HepG2 (cell line): Measurements from ENCODE around the gene TTC6. TPM values are rescaled to one million over a fixed set of nuclear protein-coding genes. Genes with fewer than 3 reads are reported as not detected.

ENCODE experiments used
- ATAC-seq: fragments of 200-7000 bp; cut with Tn5 transposase; 3 replicates; pipeline ENCODE4 v1.9.1; 2020; ENCODE audit warnings: mild to moderate bottlenecking, moderate library complexity
- BruUV-seq: library from RNA; stranded (reverse); fragments of 400-500 nt; replicated peaks from 2 replicates; lab custom pipeline; 2021; lab: Mats Ljungman, UMichigan
- CTCF ChIA-PET: fragments of 300-600 bp; formaldehyde crosslinking; extraction: SDS; loops from one replicate; lab custom pipeline; 2021; ENCODE audit warnings: low total read pairs, inconsistent platforms, low intra/inter-chr PET ratio; lab: Yijun Ruan, JAX
- POLR2A ChIA-PET: fragments of 350-600 bp; sonication (Branson Sonifier 250); formaldehyde crosslinking; loops from one replicate; lab custom pipeline; 2020; ENCODE audit warnings: antibody characterized with exemption, inconsistent platforms; lab: Yijun Ruan, JAX
- DNase-seq: peaks from one replicate; pipeline ENCODE4 v3.0.0-alpha.2; 2015; ENCODE audit warnings: low spot score
- FAIRE-seq: peaks from 3 replicates; lab custom pipeline; 2011; peaks lifted over from hg19 to GRCh38; lab: Jason Lieb, UNC
- H2AFZ ChIP-seq: one replicate; pipeline ENCODE4 v1.6.1; 2011; ENCODE audit warnings: low read length, inconsistent platforms
- H3K27ac ChIP-seq: fragments of 300-600 bp; 3 replicates; pipeline ENCODE4 v1.8.0; 2011; ENCODE audit warnings: mixed run types, mild to moderate bottlenecking, mixed read lengths, low read length, inconsistent platforms; ENCODE audit not compliant: insufficient read depth; ENCODE audit errors: extremely low read length
- H3K27me3 ChIP-seq, 2 experiments: fragments of 200-600 bp in 1 of 2; 2 replicates in 1 of 2; 3 replicates in 1 of 2; pipeline versions ENCODE4 v1.6.0 to v1.8.0; 2011; ENCODE audit warnings: low read length in 2 of 2, mild to moderate bottlenecking in 2 of 2, moderate library complexity in 2 of 2, inconsistent platforms in 1 of 2; ENCODE audit not compliant: insufficient read depth in 2 of 2, control insufficient read depth in 1 of 2
- H3K36me3 ChIP-seq, 2 experiments: fragments of 200-600 bp in 1 of 2; replicated peaks in 1 of 2; 2 replicates in 1 of 2; 3 replicates in 1 of 2; pipeline versions ENCODE4 v1.5.1 to v1.8.0; 2011; ENCODE audit warnings: low read length in 2 of 2, inconsistent platforms in 1 of 2; ENCODE audit not compliant: insufficient read depth in 2 of 2, control insufficient read depth in 1 of 2
- H3K4me1 ChIP-seq: 2 replicates; pipeline ENCODE4 v1.5.1; 2012; ENCODE audit warnings: low read length, inconsistent platforms; ENCODE audit not compliant: insufficient read depth
- H3K4me2 ChIP-seq: 2 replicates; pipeline ENCODE4 v1.6.0; 2011; ENCODE audit warnings: low read depth, low read length, inconsistent platforms
- H3K4me3 ChIP-seq, 3 experiments: fragments of 200-600 bp in 1 of 3; sonication (generic), shearing (Covaris generic) in 1 of 3; replicated peaks in 1 of 3; 2 replicates each; pipeline ENCODE4 v1.5.1; 2011 to 2016; ENCODE audit warnings: low read length in 3 of 3, inconsistent platforms in 2 of 3, low read depth in 2 of 3, mild to moderate bottlenecking in 2 of 3, control low read depth in 1 of 3, mixed read lengths in 1 of 3; ENCODE audit not compliant: insufficient read depth in 1 of 3
- H3K79me2 ChIP-seq: one replicate; pipeline ENCODE4 v1.6.1; 2011; ENCODE audit warnings: low read length, inconsistent platforms; ENCODE audit not compliant: insufficient read depth
- H3K9ac ChIP-seq: 2 replicates; pipeline ENCODE4 v1.6.0; 2011; ENCODE audit warnings: mild to moderate bottlenecking, low read depth, low read length, inconsistent platforms; ENCODE audit not compliant: insufficient read depth
- H3K9me3 ChIP-seq: 2 replicates; pipeline ENCODE4 v1.5.1; 2012; ENCODE audit warnings: mild to moderate bottlenecking, low read length
- H4K20me1 ChIP-seq: 2 replicates; pipeline ENCODE4 v1.6.0; 2011; ENCODE audit warnings: inconsistent platforms, mild to moderate bottlenecking, low read length, moderate library complexity; ENCODE audit not compliant: insufficient read depth
- HMGA1 ChIP-seq: sonication (generic); formaldehyde crosslinking; conservative IDR thresholded peaks from 2 replicates; pipeline ENCODE4 v1.4.0; 2020; ENCODE audit warnings: missing genetic modification reagents
- ISX ChIP-seq: sonication (generic); formaldehyde crosslinking; conservative IDR thresholded peaks from 2 replicates; pipeline ENCODE4 v1.5.0; 2020; ENCODE audit warnings: missing genetic modification reagents
- KLF11 ChIP-seq: IDR thresholded peaks from 2 replicates; pipeline ENCODE4 v1.6.1; 2016; ENCODE audit warnings: missing compliant biosample characterization
- KLF16 ChIP-seq, 2 experiments: sonication (generic) in 1 of 2; formaldehyde crosslinking in 1 of 2; IDR thresholded peaks; 2 replicates each; pipeline versions ENCODE4 v1.6.1 to v1.8.0; 2016 to 2023; ENCODE audit warnings: missing genetic modification reagents in 2 of 2, missing compliant biosample characterization in 1 of 2
- MED1 ChIP-seq: sonication (generic); formaldehyde crosslinking; IDR thresholded peaks from 2 replicates; pipeline ENCODE4 v1.4.0; 2020; ENCODE audit warnings: missing genetic modification reagents
- MED8 ChIP-seq: sonication (generic); formaldehyde crosslinking; IDR thresholded peaks from 2 replicates; pipeline ENCODE4 v1.8.1; 2023; ENCODE audit warnings: mild to moderate bottlenecking, missing genetic modification reagents; ENCODE audit not compliant: insufficient replicate concordance
- NONO ChIP-seq, 2 experiments: fragments of 450-650 bp in 1 of 2; sonication (generic) in 1 of 2; formaldehyde crosslinking in 1 of 2; IDR thresholded peaks in 1 of 2; conservative IDR thresholded peaks in 1 of 2; 2 replicates each; pipeline versions ENCODE4 v1.6.1 to v1.8.0; 2017 to 2022; ENCODE audit warnings: mild to moderate bottlenecking in 1 of 2, missing genetic modification reagents in 1 of 2, moderate library complexity in 1 of 2
- RFX5 ChIP-seq: IDR thresholded peaks from 2 replicates; pipeline ENCODE4 v1.6.1; 2011; ENCODE audit warnings: low read depth, low read length, improper control_type of control experiment
- SCMH1 ChIP-seq: sonication (generic); formaldehyde crosslinking; IDR thresholded peaks from 2 replicates; pipeline ENCODE4 v1.9.0; 2021; ENCODE audit warnings: missing genetic modification reagents, mild to moderate bottlenecking, borderline replicate concordance
- SMAD9 ChIP-seq: sonication (generic); formaldehyde crosslinking; IDR thresholded peaks from 2 replicates; pipeline ENCODE4 v1.5.1; 2020; ENCODE audit warnings: mild to moderate bottlenecking, missing genetic modification reagents
- TBL1XR1 ChIP-seq: fragments of 150-350 bp; IDR thresholded peaks from 2 replicates; pipeline ENCODE4 v1.6.1; 2014; ENCODE audit warnings: borderline replicate concordance, low read length; ENCODE audit not compliant: partially characterized antibody
- U2AF1 ChIP-seq: fragments of 200-400 bp; formaldehyde crosslinking; optimal IDR thresholded peaks from 2 replicates; pipeline ENCODE3; 2017; ENCODE audit warnings: mild to moderate bottlenecking, low read depth, low read length
- ZBTB21 ChIP-seq: sonication (generic); formaldehyde crosslinking; IDR thresholded peaks from 2 replicates; pipeline ENCODE4 v1.4.0; 2020; ENCODE audit warnings: missing genetic modification reagents
- ZBTB42 ChIP-seq: sonication (generic); formaldehyde crosslinking; IDR thresholded peaks from 2 replicates; pipeline ENCODE4 v1.5.0; 2020; ENCODE audit warnings: mild to moderate bottlenecking, missing genetic modification reagents
- ZBTB8A ChIP-seq: sonication (generic); formaldehyde crosslinking; IDR thresholded peaks from 2 replicates; pipeline ENCODE4 v1.4.0; 2020; ENCODE audit warnings: mild to moderate bottlenecking, low read depth, missing genetic modification reagents, borderline replicate concordance
- ZFAT ChIP-seq: sonication (generic); formaldehyde crosslinking; conservative IDR thresholded peaks from 2 replicates; pipeline ENCODE4 v1.8.1; 2023; ENCODE audit warnings: missing genetic modification reagents, inconsistent platforms
- ZMYM4 ChIP-seq: sonication (generic); formaldehyde crosslinking; IDR thresholded peaks from 2 replicates; pipeline ENCODE4 v1.8.1; 2023; ENCODE audit warnings: mild to moderate bottlenecking, missing genetic modification reagents
- ZNF329 ChIP-seq: sonication (generic); formaldehyde crosslinking; IDR thresholded peaks from 2 replicates; pipeline ENCODE4 v1.9.0; 2021; ENCODE audit warnings: low read depth, mild to moderate bottlenecking, missing genetic modification reagents
- ZNF670 ChIP-seq: sonication (generic); formaldehyde crosslinking; IDR thresholded peaks from 2 replicates; pipeline ENCODE4 v1.8.0; 2022; ENCODE audit warnings: mild to moderate bottlenecking, missing genetic modification reagents, borderline replicate concordance
- WGBS: methylation state at CpG from one replicate; pipeline ENCODE4 v1.1.6; 2017; ENCODE audit warnings: low lambda C conversion rate; 5-methylcytosine and 5-hydroxymethylcytosine counted together
- in situ Hi-C: cut with HindIII; loops from 2 replicates; pipeline ENCODE4 v1.10.0; 2017; ENCODE audit warnings: low pct_unique_long_range_greater_than_20kb; ENCODE audit not compliant: extremely low pct_ligation_motif_present
- intact Hi-C: fragments of 100-400 bp; cut with micrococcal nuclease; formaldehyde crosslinking; loops from one replicate; pipeline ENCODE4 v1.10.0; 2022; ENCODE audit not compliant: unreplicated experiment
- polyA plus RNA-seq, 8 experiments: library from polyadenylated mRNA; depleted of rRNA in 3 of 8; stranded (reverse) in 7 of 8; unstranded in 1 of 8; fragments of >200 nt; fragmentation: Illumina TruSeq in 4 of 8; extraction: Trizol in 4 of 8; gene quantifications; 2 replicates each; pipeline versions ENCODE4 v1.2.1 to v1.2.3, GENCODE V29; 2011 to 2016; ENCODE audit warnings: low read depth in 4 of 8, missing spikeins in 1 of 8, mixed read lengths in 1 of 8; ENCODE audit not compliant: insufficient read depth in 1 of 8
- total RNA-seq, 5 experiments: library from RNA; depleted of rRNA; stranded (reverse); fragments of >200 nt; fragmentation: Illumina TruSeq; extraction: Trizol; gene quantifications; 2 replicates each; pipeline ENCODE4 v1.2.3, GENCODE V29; 2016; ENCODE audit warnings: low read depth in 1 of 5
- TF ChIP-seq, protein P1 (sequence below): sonication (generic); formaldehyde crosslinking; IDR thresholded peaks from 2 replicates; pipeline ENCODE4 v1.8.0; 2023; ENCODE audit warnings: mild to moderate bottlenecking, missing genetic modification reagents
- TF ChIP-seq, protein P2 (sequence below): IDR thresholded peaks from 2 replicates; pipeline ENCODE4 v1.6.1; 2016

The TTC6 gene
- total and polyA plus RNA-seq, 2 of the 13 experiments (the other 11 are each of a cell fraction or from before 2014, with no cell fraction given): 9.3 to 27.4 TPM

DNA sequence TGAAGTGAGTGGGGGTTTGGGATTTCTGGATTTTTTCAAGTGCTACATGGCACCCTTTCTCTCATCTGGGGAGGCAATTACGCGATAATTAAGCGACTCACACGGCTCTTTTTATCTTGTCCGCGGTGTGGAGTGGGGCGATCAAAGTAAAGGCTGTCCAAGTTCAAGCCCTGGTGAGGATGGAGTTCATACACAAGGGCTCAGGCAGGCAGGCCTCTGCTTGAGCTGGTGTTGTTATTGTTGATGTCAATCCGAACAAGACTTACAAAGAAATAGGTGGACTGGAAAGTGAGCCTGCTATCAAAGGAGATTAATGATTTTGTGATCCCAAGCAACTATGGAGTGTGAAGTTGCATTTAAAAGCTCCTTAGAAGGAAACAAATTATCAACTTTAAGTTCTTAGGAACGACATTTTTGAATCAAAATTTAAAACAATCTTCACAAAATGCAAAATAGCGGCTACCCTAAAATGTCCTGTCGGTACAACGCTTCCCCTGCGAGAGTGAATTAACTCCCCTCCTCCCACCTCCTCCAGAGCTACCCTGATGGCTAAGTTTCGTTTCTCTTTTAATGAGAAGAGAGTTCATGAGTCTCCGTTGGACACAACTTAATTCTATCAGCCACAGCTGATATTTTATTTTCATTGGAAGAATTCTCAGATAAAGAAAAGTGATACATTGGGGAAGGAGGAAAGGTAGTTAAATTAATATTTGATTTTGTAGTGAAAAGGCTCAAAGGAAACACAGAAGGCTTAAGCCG, 6.3 kb upstream of the TTC6 start:
- peaks cover 61% of the 10 kb centered on the region for H3K4me1 ChIP-seq
- no TSS peak for BruUV-seq
- intact Hi-C loops: loop anchor here (5.0 kb wide), 1 partner anchor 247 kb away; no protein-coding TSS in a partner anchor
- H3K36me3 ChIP-seq: peaks cover 9 to 14% of the 10 kb centered on the region in 2 experiments
- FAIRE-seq (no peak), ATAC-seq (peak; percentile 62), DNase-seq (peak; percentile 64)
- ChIA-PET POLR2A (interaction anchor here (0.6 to 4.2 kb wide), 25 partner anchors 11 to 1519 kb away, joined by 3 to 35 read pairs (median 4); partner anchors contain the start of gene MIPOL1), CTCF (interaction anchor here (1.3 kb wide), 1 partner anchor 342 kb away, joined by 3 read pairs; no protein-coding TSS in a partner anchor)
- no peaks in the 10 kb centered on the region for H3K9me3 ChIP-seq
- WGBS: 11% methylated on average over 16 of the region's 16 CpGs
- H3K4me3 ChIP-seq: peak overlapping the region; percentile 64 to 91 (median 72)
- H3K4me2 ChIP-seq: peak overlapping the region; percentile 84
- H4K20me1 ChIP-seq: no peaks in the 10 kb centered on the region
- H3K27ac ChIP-seq: peak overlapping the region; percentile 89
- in situ Hi-C loops: no loop called here
- H3K27me3 ChIP-seq: no peaks in the 10 kb centered on the region; a peak in 1 of 5 replicates
- peak overlapping the region; percentile 88 for H3K9ac ChIP-seq
- H3K79me2 ChIP-seq: peaks cover 56% of the 10 kb centered on the region
- H2AFZ ChIP-seq: peak overlapping the region; percentile 31
- TF ChIP-seq ZNF329: 0 out of 2 replicates have a peak, but pooled peaks have one; percentile 51
- peak in 1 of 2 experiments; percentile 34; a peak in 1 of 4 replicates for TF ChIP-seq KLF16 (CRISPR knock-in tag; IDR thresholded peaks at IDR 0.05)
- TF ChIP-seq ZBTB8A: no peak
- no peak for TF ChIP-seq SMAD9 (CRISPR knock-in tag)
- TF ChIP-seq, protein P1, sequence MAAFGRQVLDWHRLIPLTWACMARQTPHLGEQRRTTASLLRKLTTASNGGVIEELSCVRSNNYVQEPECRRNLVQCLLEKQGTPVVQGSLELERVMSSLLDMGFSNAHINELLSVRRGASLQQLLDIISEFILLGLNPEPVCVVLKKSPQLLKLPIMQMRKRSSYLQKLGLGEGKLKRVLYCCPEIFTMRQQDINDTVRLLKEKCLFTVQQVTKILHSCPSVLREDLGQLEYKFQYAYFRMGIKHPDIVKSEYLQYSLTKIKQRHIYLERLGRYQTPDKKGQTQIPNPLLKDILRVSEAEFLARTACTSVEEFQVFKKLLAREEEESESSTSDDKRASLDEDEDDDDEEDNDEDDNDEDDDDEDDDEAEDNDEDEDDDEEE: no peak
- no peak for TF ChIP-seq ZFAT (CRISPR knock-in tag)
- TF ChIP-seq, protein P2, sequence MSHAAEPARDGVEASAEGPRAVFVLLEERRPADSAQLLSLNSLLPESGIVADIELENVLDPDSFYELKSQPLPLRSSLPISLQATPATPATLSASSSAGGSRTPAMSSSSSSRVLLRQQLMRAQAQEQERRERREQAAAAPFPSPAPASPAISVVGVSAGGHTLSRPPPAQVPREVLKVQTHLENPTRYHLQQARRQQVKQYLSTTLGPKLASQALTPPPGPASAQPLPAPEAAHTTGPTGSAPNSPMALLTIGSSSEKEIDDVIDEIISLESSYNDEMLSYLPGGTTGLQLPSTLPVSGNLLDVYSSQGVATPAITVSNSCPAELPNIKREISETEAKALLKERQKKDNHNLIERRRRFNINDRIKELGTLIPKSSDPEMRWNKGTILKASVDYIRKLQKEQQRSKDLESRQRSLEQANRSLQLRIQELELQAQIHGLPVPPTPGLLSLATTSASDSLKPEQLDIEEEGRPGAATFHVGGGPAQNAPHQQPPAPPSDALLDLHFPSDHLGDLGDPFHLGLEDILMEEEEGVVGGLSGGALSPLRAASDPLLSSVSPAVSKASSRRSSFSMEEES: no peak
- no peak for TF ChIP-seq MED8
- peak; percentile 6 for TF ChIP-seq U2AF1
- no peak for TF ChIP-seq ZMYM4 (CRISPR knock-in tag)
- no peak for TF ChIP-seq SCMH1 (CRISPR knock-in tag)
- no peak for TF ChIP-seq NONO (IDR thresholded peaks at IDR 0.05)
- no peak for TF ChIP-seq NONO (CRISPR knock-in tag; conservative IDR thresholded peaks at IDR 0.05)
- no peak for TF ChIP-seq HMGA1 (CRISPR knock-in tag)
- no peak for TF ChIP-seq RFX5
- TF ChIP-seq ZNF670: no peak
- no peak for TF ChIP-seq ZBTB21 (CRISPR knock-in tag)
- no peak for TF ChIP-seq TBL1XR1
- 0 out of 2 replicates have a peak, but pooled peaks have one; percentile 5 for TF ChIP-seq ZBTB42 (CRISPR knock-in tag)
- TF ChIP-seq KLF11: peak; percentile 8; the same call in 1 of the 2 replicates
- TF ChIP-seq MED1 (CRISPR knock-in tag): peak; percentile 19
- TF ChIP-seq ISX (CRISPR knock-in tag): no peak
